ENCODE measurements around the gene LORICRIN. TPM values are rescaled to one million over a fixed set of nuclear protein-coding genes. Genes with fewer than 3 reads are reported as not detected.

LORICRIN gene
- total RNA-seq, 2 experiments from 2014 or later = not detected

GRCh38 chr1:153262462-153263157 lies 3.1 kb downstream of the LORICRIN start:
- Histone ChIP-seq H3K9me3 (ENCODE audit: control insufficient read depth in 1 of 2, insufficient read depth in 1 of 2, low read length in 2 of 2) (no peaks in the 10 kb centered on the region), H3K4me1 (ENCODE audit: insufficient read depth, low read length) (peaks cover 20% of the 10 kb centered on the region), H3K36me3 (ENCODE audit: insufficient read depth, low read length) (no peaks in the 10 kb centered on the region), H3K27ac (ENCODE audit: low read depth in 1 of 2, low read length in 2 of 2) (no peak overlapping the region), H3K27me3 (ENCODE audit: control insufficient read depth in 1 of 2, insufficient read depth in 2 of 2, low read length in 2 of 2) (peaks cover 26 to 53% of the 10 kb centered on the region in 2 experiments), H3K4me3 (ENCODE audit: low read length) (no peak overlapping the region)
- no peaks in the 10 kb centered on the region for H3K9me3 Mint-ChIP-seq
- ChIA-PET CTCF (interaction anchor here (0.9 kb wide), 1 partner anchor 12 kb away, joined by 3 read pairs; no protein-coding TSS in a partner anchor), POLR2A (interaction anchor here (0.6 kb wide), 1 partner anchor 76 kb away, joined by 3 read pairs; no protein-coding TSS in a partner anchor)
- H3K27ac Mint-ChIP-seq = no peak overlapping the region
- no peak for TF ChIP-seq CTCF (IDR thresholded peaks at IDR 0.05)
- intact Hi-C loops (cut with DNase I, micrococcal nuclease) = no loop called here
- ATAC-seq (ENCODE audit: poor library complexity) (no peak), DNase-seq (peak in 1 of 14 experiments; percentile 23)
- no peaks in the 10 kb centered on the region for H3K36me3 Mint-ChIP-seq (ENCODE audit: low read depth)
- H3K27me3 Mint-ChIP-seq = peaks cover 58% of the 10 kb centered on the region
- H3K4me3 Mint-ChIP-seq = peak overlapping the region; percentile 72
- H3K4me1 Mint-ChIP-seq (ENCODE audit: low read depth) = peaks cover 42% of the 10 kb centered on the region

- Histone ChIP-seq H3K9me3 (ENCODE audit: control insufficient read depth in 1 of 2, insufficient read depth in 1 of 2, low read length in 2 of 2) (no peaks in the 10 kb centered on the region), H3K4me1 (ENCODE audit: insufficient read depth, low read length) (peaks cover 18% of the 10 kb centered on the region), H3K36me3 (ENCODE audit: insufficient read depth, low read length) (no peaks in the 10 kb centered on the region), H3K4me3 (ENCODE audit: low read length) (no peak overlapping the region), H3K27me3 (ENCODE audit: control insufficient read depth in 1 of 2, insufficient read depth in 2 of 2, low read length in 2 of 2) (peaks cover 26 to 54% of the 10 kb centered on the region in 2 experiments), H3K27ac (ENCODE audit: low read depth in 1 of 2, low read length in 2 of 2) (no peak overlapping the region)
- no peak for DNase-seq
- Mint-ChIP-seq H3K4me3 (no peak overlapping the region), H3K27me3 (peaks cover 80% of the 10 kb centered on the region), H3K27ac (no peak overlapping the region), H3K4me1 (ENCODE audit: low read depth) (peaks cover 26% of the 10 kb centered on the region), H3K36me3 (ENCODE audit: low read depth) (no peaks in the 10 kb centered on the region), H3K9me3 (no peaks in the 10 kb centered on the region)
- no peak for TF ChIP-seq CTCF (IDR thresholded peaks at IDR 0.05)
- CTCF ChIA-PET = no interaction called here
- intact Hi-C loops (cut with DNase I, micrococcal nuclease) = no loop called here
- no peak for ATAC-seq (ENCODE audit: poor library complexity)
- POLR2A ChIA-PET = no interaction called here
Observed at GRCh38 chr1:153265457-153265856, 6.0 kb downstream of the LORICRIN start.

GRCh38 chr1:153271711-153272110 lies 12.2 kb downstream of the LORICRIN start:
- ChIA-PET POLR2A (no interaction called here), CTCF (no interaction called here)
- Mint-ChIP-seq H3K27ac (no peak overlapping the region), H3K9me3 (no peaks in the 10 kb centered on the region), H3K4me3 (no peak overlapping the region), H3K27me3 (peaks cover 71% of the 10 kb centered on the region), H3K36me3 (ENCODE audit: low read depth) (no peaks in the 10 kb centered on the region), H3K4me1 (ENCODE audit: low read depth) (no peaks in the 10 kb centered on the region)
- intact Hi-C loops (cut with DNase I, micrococcal nuclease) = loop anchor here in 1 of 2 experiments (2.0 kb wide), 1 partner anchor 401 kb away; no protein-coding TSS in a partner anchor
- Histone ChIP-seq H3K9me3 (ENCODE audit: control insufficient read depth in 1 of 2, insufficient read depth in 1 of 2, low read length in 2 of 2) (peaks cover 0 to 7% of the 10 kb centered on the region in 2 experiments), H3K4me3 (ENCODE audit: low read length) (no peak overlapping the region), H3K36me3 (ENCODE audit: insufficient read depth, low read length) (no peaks in the 10 kb centered on the region), H3K27ac (ENCODE audit: low read depth in 1 of 2, low read length in 2 of 2) (no peak overlapping the region), H3K27me3 (ENCODE audit: control insufficient read depth in 1 of 2, insufficient read depth in 2 of 2, low read length in 2 of 2) (peaks cover 4 to 22% of the 10 kb centered on the region in 2 experiments), H3K4me1 (ENCODE audit: insufficient read depth, low read length) (no peaks in the 10 kb centered on the region)
- no peak for DNase-seq
- TF ChIP-seq CTCF (IDR thresholded peaks at IDR 0.05) = no peak
- no peak for ATAC-seq (ENCODE audit: poor library complexity)

All from CD4-positive, alpha-beta T cell (primary cell).